HG02610 (cell line): ENCODE measurements around the gene COL4A5.

Experiments used
- ATAC-seq: cut with Tn5 transposase; IDR thresholded peaks from one replicate; pipeline ENCODE4 v1.9.1; 2021; ENCODE audit warnings: mild to moderate bottlenecking, moderate library complexity; ENCODE audit not compliant: unreplicated experiment

The COL4A5 gene

GRCh38 chrX:108640817-108641216 is 201.2 kb downstream of the COL4A5 start:
- no peak for ATAC-seq

GRCh38 chrX:108641589-108642272 is 202.1 kb downstream of the COL4A5 start:
- no peak for ATAC-seq

- ATAC-seq = no peak
Observed at GRCh38 chrX:108642273-108642628, 202.6 kb downstream of the COL4A5 start.

GRCh38 chrX:108664701-108665100 is 225.1 kb downstream of the COL4A5 start:
- ATAC-seq = no peak

GRCh38 chrX:108666101-108666500 is 226.5 kb downstream of the COL4A5 start:
- no peak for ATAC-seq

GRCh38 chrX:108671526-108671925 is 231.9 kb downstream of the COL4A5 start:
- ATAC-seq = no peak

- ATAC-seq = no peak
Observed at GRCh38 chrX:108696690-108697089, 257.1 kb downstream of the COL4A5 start.

- peak; percentile 49 for ATAC-seq
Observed at GRCh38 chrX:108699368-108699767, 259.7 kb downstream of the COL4A5 start.

GRCh38 chrX:108701633-108702032 is 262.0 kb downstream of the COL4A5 start:
- ATAC-seq = no peak

GRCh38 chrX:108702530-108702929 is 262.9 kb downstream of the COL4A5 start:
- no peak for ATAC-seq

GRCh38 chrX:108704839-108705238 is 265.2 kb downstream of the COL4A5 start:
- no peak for ATAC-seq

- no peak for ATAC-seq
Observed at GRCh38 chrX:108712886-108713285, 273.2 kb downstream of the COL4A5 start.

- ATAC-seq = no peak
Observed at GRCh38 chrX:108722561-108722960, 282.9 kb downstream of the COL4A5 start.

GRCh38 chrX:108726748-108727147 is 287.1 kb downstream of the COL4A5 start:
- ATAC-seq = no peak

GRCh38 chrX:108731153-108731552 is 291.5 kb downstream of the COL4A5 start:
- ATAC-seq = no peak

GRCh38 chrX:108732630-108733321 is 293.1 kb downstream of the COL4A5 start:
- ATAC-seq = no peak

GRCh38 chrX:108734426-108734825 is 294.8 kb downstream of the COL4A5 start:
- ATAC-seq = no peak

GRCh38 chrX:108735091-108735678 is 295.5 kb downstream of the COL4A5 start:
- no peak for ATAC-seq

- ATAC-seq = no peak
Observed at GRCh38 chrX:108735679-108736508, 296.3 kb downstream of the COL4A5 start.

- ATAC-seq = no peak
Observed at GRCh38 chrX:108736509-108737479, 297.2 kb downstream of the COL4A5 start, which contains the start of gene IRS4. Gene IRS4 (minus strand): TSS chrX:108736563.
